Osteoblast (primary cell): ENCODE measurements around the gene ANKS6. TPM values are rescaled to one million over a fixed set of nuclear protein-coding genes. Genes with fewer than 3 reads are reported as not detected.

Experiments
- DNase-seq: peaks from one replicate; pipeline ENCODE4 v3.0.0; 2011; ENCODE audit warnings: low spot score, mixed read lengths; ENCODE audit not compliant: insufficient read length; ENCODE audit errors: missing footprints
- H2AFZ ChIP-seq: 2 replicates; pipeline ENCODE4 v1.6.0; 2011; ENCODE audit warnings: mild to moderate bottlenecking, low read length
- H3K27ac ChIP-seq: 2 replicates; pipeline ENCODE4 v1.5.1; 2011; ENCODE audit warnings: mild to moderate bottlenecking, low read depth, low read length, moderate library complexity
- H3K27me3 ChIP-seq: 2 replicates; pipeline ENCODE4 v1.6.0; 2012; ENCODE audit warnings: mild to moderate bottlenecking, control low read depth, inconsistent platforms, low read length, moderate library complexity; ENCODE audit not compliant: insufficient read depth
- H3K36me3 ChIP-seq: 2 replicates; pipeline ENCODE4 v1.5.1; 2011; ENCODE audit warnings: mild to moderate bottlenecking, low read length, control low read depth, moderate library complexity; ENCODE audit not compliant: insufficient read depth
- H3K4me1 ChIP-seq: 2 replicates; pipeline ENCODE4 v1.5.1; 2011; ENCODE audit warnings: mild to moderate bottlenecking, low read length, control low read depth, moderate library complexity; ENCODE audit not compliant: insufficient read depth
- H3K4me2 ChIP-seq: 2 replicates; pipeline ENCODE4 v1.6.0; 2011; ENCODE audit warnings: mild to moderate bottlenecking, low read length; ENCODE audit not compliant: insufficient read depth
- H3K4me3 ChIP-seq: fragments of 200-600 bp; sonication (generic); 3 replicates; pipeline ENCODE4 v1.5.1; 2012; ENCODE audit warnings: mild to moderate bottlenecking, low read length, inconsistent platforms; ENCODE audit not compliant: insufficient read depth
- H3K79me2 ChIP-seq: 2 replicates; pipeline ENCODE4 v1.6.0; 2012; ENCODE audit warnings: mild to moderate bottlenecking, low read length, control low read depth, inconsistent platforms; ENCODE audit not compliant: insufficient read depth
- H3K9me3 ChIP-seq: 2 replicates; pipeline ENCODE4 v1.5.1; 2011; ENCODE audit warnings: low read depth, low read length, control low read depth
- H4K20me1 ChIP-seq: 2 replicates; pipeline ENCODE4 v1.6.0; 2012; ENCODE audit warnings: mild to moderate bottlenecking, low read length, control low read depth; ENCODE audit not compliant: insufficient read depth
- total RNA-seq: library from RNA; depleted of rRNA; stranded (reverse); fragments of >200 nt; gene quantifications from 2 replicates; pipeline ENCODE4 v1.2.3, GENCODE V29; 2012
- TF ChIP-seq, protein P1 (sequence below): IDR thresholded peaks from 2 replicates; pipeline ENCODE4 v1.5.1; 2011; ENCODE audit warnings: mild to moderate bottlenecking, low read depth, low read length, moderate library complexity; ENCODE audit errors: extremely low read depth

Gene ANKS6
- total RNA-seq, 1 donor, result 21.7 TPM

DNA sequence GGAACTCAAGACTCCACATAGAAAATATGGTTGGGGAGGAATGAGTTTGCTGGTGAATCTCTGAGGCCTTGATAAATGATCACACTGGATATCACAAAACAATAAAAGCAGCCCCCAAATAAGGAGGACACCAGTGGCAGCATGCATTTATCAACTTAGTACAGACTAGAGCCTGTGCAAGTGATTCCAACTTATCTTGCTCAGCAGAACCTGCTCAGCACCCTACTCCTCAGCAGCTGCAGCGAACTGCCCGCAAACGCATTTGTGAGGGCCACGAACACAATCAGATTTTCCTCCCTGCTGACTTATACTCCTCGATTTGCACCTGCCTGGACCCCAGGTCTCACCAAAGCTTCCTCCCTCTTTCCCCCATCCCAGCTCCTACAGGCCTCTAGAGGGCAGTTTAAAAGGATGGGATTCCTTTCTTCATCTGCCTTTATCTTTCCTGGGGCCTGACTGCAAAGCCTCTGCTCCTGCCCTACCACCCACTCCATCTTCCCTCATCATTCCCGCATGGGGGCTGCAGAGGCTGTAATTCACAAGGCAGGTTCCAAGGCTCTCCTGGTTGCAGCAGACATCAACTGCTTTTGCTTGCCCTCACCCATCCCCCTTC, 41.2 kb downstream of the ANKS6 start:
- H3K36me3 ChIP-seq, result peaks cover 32% of the 10 kb centered on the region
- no peaks in the 10 kb centered on the region for H3K79me2 ChIP-seq
- TF ChIP-seq, protein P1, sequence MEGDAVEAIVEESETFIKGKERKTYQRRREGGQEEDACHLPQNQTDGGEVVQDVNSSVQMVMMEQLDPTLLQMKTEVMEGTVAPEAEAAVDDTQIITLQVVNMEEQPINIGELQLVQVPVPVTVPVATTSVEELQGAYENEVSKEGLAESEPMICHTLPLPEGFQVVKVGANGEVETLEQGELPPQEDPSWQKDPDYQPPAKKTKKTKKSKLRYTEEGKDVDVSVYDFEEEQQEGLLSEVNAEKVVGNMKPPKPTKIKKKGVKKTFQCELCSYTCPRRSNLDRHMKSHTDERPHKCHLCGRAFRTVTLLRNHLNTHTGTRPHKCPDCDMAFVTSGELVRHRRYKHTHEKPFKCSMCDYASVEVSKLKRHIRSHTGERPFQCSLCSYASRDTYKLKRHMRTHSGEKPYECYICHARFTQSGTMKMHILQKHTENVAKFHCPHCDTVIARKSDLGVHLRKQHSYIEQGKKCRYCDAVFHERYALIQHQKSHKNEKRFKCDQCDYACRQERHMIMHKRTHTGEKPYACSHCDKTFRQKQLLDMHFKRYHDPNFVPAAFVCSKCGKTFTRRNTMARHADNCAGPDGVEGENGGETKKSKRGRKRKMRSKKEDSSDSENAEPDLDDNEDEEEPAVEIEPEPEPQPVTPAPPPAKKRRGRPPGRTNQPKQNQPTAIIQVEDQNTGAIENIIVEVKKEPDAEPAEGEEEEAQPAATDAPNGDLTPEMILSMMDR, result no peak
- DNase-seq, result no peak
- H2AFZ ChIP-seq, result no peak overlapping the region
- no peaks in the 10 kb centered on the region for H3K27me3 ChIP-seq
- H3K27ac ChIP-seq, result no peak overlapping the region
- H4K20me1 ChIP-seq, result no peaks in the 10 kb centered on the region
- no peaks in the 10 kb centered on the region for H3K4me1 ChIP-seq
- no peak overlapping the region for H3K4me3 ChIP-seq
- no peaks in the 10 kb centered on the region for H3K9me3 ChIP-seq
- H3K4me2 ChIP-seq, result no peak overlapping the region

DNA sequence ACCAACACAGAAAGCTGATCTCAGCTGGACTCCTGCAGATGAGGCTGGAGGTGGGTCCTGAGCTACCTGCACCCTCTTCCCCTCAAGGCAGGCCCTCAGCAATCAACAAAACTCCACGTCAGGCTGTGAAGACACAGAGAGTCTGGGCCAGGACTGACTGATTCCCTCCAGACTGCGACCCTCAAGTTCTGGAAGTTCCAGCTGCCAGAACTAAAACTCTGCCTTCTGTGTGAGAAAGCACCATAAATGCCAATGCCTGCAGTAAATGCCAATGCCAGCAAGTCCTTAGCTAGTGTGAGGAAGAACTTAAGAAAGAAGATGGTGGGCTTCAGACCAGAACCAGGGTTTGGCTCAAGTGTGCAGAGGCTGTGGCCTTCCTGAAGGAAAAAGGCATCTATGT, 45.1 kb downstream of the ANKS6 start:
- no peak for DNase-seq
- no peak overlapping the region for H3K4me3 ChIP-seq
- H3K4me2 ChIP-seq, result no peak overlapping the region
- no peaks in the 10 kb centered on the region for H3K9me3 ChIP-seq
- H4K20me1 ChIP-seq, result no peaks in the 10 kb centered on the region
- no peaks in the 10 kb centered on the region for H3K27me3 ChIP-seq
- no peak overlapping the region for H3K27ac ChIP-seq
- TF ChIP-seq, protein P1, result no peak
- no peak overlapping the region for H2AFZ ChIP-seq
- no peaks in the 10 kb centered on the region for H3K79me2 ChIP-seq
- no peaks in the 10 kb centered on the region for H3K4me1 ChIP-seq
- H3K36me3 ChIP-seq, result peaks cover 32% of the 10 kb centered on the region

DNA sequence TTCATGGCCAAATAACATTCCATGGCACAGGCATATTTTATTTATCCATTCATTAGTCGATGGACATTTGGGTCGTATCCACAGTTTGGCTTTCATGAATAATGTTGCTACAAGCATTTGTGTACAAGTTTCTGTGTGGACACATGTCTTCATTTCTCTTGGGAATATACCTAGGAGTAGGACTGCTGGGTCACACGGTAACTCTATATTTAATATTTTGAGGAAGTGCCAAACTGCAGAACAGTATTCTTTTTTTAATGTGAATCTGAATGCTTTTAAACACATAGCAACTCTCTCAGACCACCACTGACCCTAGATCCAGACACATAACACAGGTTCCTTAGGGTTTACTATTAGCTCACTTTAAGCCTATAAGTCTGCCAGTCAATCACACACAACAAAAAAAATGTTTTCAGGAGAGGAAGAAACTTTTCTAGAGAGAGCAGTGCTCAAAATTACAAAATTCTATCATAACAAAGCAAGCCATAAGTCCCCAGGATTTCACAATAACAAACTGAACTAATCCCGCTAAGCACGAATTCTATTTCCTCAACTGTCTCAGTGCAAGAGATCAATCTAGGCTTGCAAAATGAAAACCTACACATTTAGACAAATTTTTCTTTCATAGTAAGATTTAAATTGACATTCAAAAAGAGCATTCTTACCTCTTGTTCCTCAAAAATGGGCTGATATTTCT, 45.8 kb downstream of the ANKS6 start:
- Histone ChIP-seq H3K36me3 (peaks cover 27% of the 10 kb centered on the region), H3K4me2 (no peak overlapping the region), H3K4me1 (no peaks in the 10 kb centered on the region), H4K20me1 (no peaks in the 10 kb centered on the region), H3K27me3 (no peaks in the 10 kb centered on the region), H3K27ac (no peak overlapping the region), H3K79me2 (no peaks in the 10 kb centered on the region), H2AFZ (no peak overlapping the region), H3K4me3 (no peak overlapping the region), H3K9me3 (no peaks in the 10 kb centered on the region)
- no peak for DNase-seq
- TF ChIP-seq, protein P1, result no peak

DNA sequence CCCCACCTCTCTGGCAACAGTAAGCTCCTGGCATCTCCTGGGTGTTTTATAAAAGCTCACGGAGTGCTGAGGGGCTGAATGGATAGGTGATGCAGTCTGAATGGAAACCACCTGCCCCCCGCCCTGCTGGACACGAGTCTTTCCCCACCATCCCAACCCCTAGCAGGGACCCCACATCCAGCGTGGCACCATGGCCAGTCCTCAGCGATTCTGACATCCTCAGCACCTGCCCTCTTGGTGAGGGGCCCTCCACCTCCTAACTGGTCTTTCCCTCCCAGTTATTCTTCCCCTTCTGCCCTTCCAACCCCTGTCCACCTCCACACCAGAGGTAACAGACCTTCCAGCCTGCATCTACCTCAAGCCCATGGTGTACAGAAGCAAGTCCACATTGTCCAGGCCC, 48.9 kb downstream of the ANKS6 start:
- Histone ChIP-seq H3K4me3 (no peak overlapping the region), H3K79me2 (no peaks in the 10 kb centered on the region), H3K27ac (no peak overlapping the region), H3K36me3 (peaks cover 7% of the 10 kb centered on the region), H3K9me3 (no peaks in the 10 kb centered on the region), H3K4me1 (peaks cover 1% of the 10 kb centered on the region), H2AFZ (no peak overlapping the region), H4K20me1 (peaks cover 2% of the 10 kb centered on the region), H3K27me3 (no peaks in the 10 kb centered on the region), H3K4me2 (no peak overlapping the region)
- TF ChIP-seq, protein P1, result no peak
- DNase-seq, result peak; percentile 43
